Ovary (tissue), 9 donors: ENCODE measurements around the gene ESPN. TPM values are rescaled to one million over a fixed set of nuclear protein-coding genes. Genes with fewer than 3 reads are reported as not detected.

ENCODE experiments used
- DNase-seq, 5 donors: peaks; one replicate each; pipeline ENCODE4 v3.0.0-alpha.2; 2019 to 2020
- H3K27ac ChIP-seq, 2 donors: fragments of 200-600 bp; one replicate each; pipeline versions ENCODE4 v1.5.1 to v1.8.0; 2019 to 2022
- H3K27me3 ChIP-seq: fragments of 200-600 bp; one replicate; pipeline ENCODE4 v1.8.0; 2022
- H3K36me3 ChIP-seq: fragments of 200-600 bp; sonication (generic); one replicate; pipeline ENCODE4 v1.5.1; 2019
- H3K4me1 ChIP-seq: one replicate; pipeline ENCODE4 v1.8.1; 2013; ENCODE audit warnings: mild to moderate bottlenecking, moderate library complexity; ENCODE audit not compliant: insufficient read depth
- H3K4me3 ChIP-seq: fragments of 200-600 bp; sonication (generic); one replicate; pipeline ENCODE4 v1.5.1; 2017
- H3K9me3 ChIP-seq, 2 donors: fragments of 200-600 bp in 1 of 2; sonication (generic) in 1 of 2; one replicate each; pipeline versions ENCODE4 v1.5.1 to v1.8.1; 2013 to 2019; ENCODE audit warnings: mild to moderate bottlenecking in 1 of 2, moderate library complexity in 1 of 2
- EP300 ChIP-seq: sonication (generic); formaldehyde crosslinking; IDR thresholded peaks from one replicate; pipeline ENCODE4 v1.6.1; 2017; ENCODE audit warnings: antibody characterized with exemption
- POLR2A ChIP-seq: fragments of 450-650 bp; IDR thresholded peaks from one replicate; pipeline ENCODE4 v1.6.1; 2017; ENCODE audit warnings: antibody characterized with exemption, mild to moderate bottlenecking, moderate library complexity
- WGBS, 3 donors: extraction: QIAGEN DNeasy Blood & Tissue Kit in 1 of 3; methylation state at CpG; one replicate each; pipeline versions ENCODE4 v1.1.5 to v1.1.7; 2013 to 2017; 5-methylcytosine and 5-hydroxymethylcytosine counted together
- intact Hi-C, 4 donors: fragments of 100-400 bp; cut with DNase I; formaldehyde crosslinking; loops; one replicate each; pipeline versions ENCODE4 v1.11.0 to v1.15.1; 2022 to 2023
- polyA plus RNA-seq, 2 donors: library from polyadenylated mRNA; stranded (reverse); fragments of 200-250 nt in 1 of 2; fragments of 350-450 nt in 1 of 2; fragmentation: Illumina TruSeq in 1 of 2; extraction: RNeasy Lipid Tissue Mini Kit (QIAGEN cat#74804) in 1 of 2; gene quantifications; one replicate each; pipeline ENCODE4 v1.2.3, GENCODE V29; 2013 to 2014
- total RNA-seq, 7 donors: library from RNA; depleted of rRNA in 2 of 7; stranded (reverse); fragments of >200 nt in 2 of 7; fragmentation: NEBNext Ultra II Directional in 3 of 7; extraction: Animal tissue kit (Norgen Biotek cat#: 25700) in 3 of 7; gene quantifications; one replicate each; pipeline versions ENCODE4 v1.1.0 to v1.2.4, GENCODE V29; 2016 to 2023
- TF ChIP-seq, protein P1 (sequence below), 3 donors: fragments of 450-650 bp in 2 of 3; fragments of 200-600 bp in 1 of 3; IDR thresholded peaks; one replicate each; pipeline versions ENCODE4 v1.5.1 to v1.8.0; 2016 to 2022; ENCODE audit warnings: antibody characterized with exemption in 3 of 3, mild to moderate bottlenecking in 1 of 3
- donor health status: DM: no; HTN: no; CAD: no; lungs with moderate emphysema.
- donor health status: DM: no; HTN: no; CAD: no.
- donor health status: Bipolar disorder and iron deficiency.
- donor health status: DM: yes; HTN: yes; CAD: no.
- donor health status: DM: no; HTN: no; CAD: no.
- donor health status: DM: yes; HTN: yes; CAD: no.

Gene ESPN
- total and polyA plus RNA-seq, 9 donors = 0.11 to 46.2 (median 1.5) TPM; not detected in 1

DNA sequence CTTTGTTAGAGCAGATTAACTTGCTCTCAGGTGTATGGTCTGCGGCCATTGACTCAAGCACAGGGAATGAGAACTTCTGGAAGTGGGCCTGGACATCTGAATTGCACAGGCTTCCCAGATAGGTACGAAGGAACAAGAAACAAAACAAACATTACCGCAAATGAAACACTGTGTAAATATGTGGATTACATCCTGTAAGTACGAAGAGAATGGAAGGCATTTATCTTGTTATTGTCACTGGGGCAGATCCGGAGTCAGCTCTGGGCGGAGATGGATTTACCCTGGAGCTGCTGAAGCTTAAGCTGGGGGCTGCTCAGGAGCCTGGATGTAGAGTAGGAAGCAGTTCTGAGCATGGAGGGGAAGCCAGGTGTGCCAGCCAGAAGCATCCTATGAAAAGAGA, 11.7 kb upstream of the ESPN start:
- Histone ChIP-seq H3K27me3 (no peaks in the 10 kb centered on the region), H3K4me1 (no peaks in the 10 kb centered on the region), H3K4me3 (no peak overlapping the region), H3K9me3 (no peaks in the 10 kb centered on the region), H3K36me3 (no peaks in the 10 kb centered on the region), H3K27ac (no peak overlapping the region)
- WGBS, 3 donors = 55 to 65% (median 58%) methylated on average over 6 of the region's 6 CpGs
- no peak for DNase-seq
- TF ChIP-seq EP300 = no peak
- TF ChIP-seq POLR2A = no peak
- TF ChIP-seq, protein P1, sequence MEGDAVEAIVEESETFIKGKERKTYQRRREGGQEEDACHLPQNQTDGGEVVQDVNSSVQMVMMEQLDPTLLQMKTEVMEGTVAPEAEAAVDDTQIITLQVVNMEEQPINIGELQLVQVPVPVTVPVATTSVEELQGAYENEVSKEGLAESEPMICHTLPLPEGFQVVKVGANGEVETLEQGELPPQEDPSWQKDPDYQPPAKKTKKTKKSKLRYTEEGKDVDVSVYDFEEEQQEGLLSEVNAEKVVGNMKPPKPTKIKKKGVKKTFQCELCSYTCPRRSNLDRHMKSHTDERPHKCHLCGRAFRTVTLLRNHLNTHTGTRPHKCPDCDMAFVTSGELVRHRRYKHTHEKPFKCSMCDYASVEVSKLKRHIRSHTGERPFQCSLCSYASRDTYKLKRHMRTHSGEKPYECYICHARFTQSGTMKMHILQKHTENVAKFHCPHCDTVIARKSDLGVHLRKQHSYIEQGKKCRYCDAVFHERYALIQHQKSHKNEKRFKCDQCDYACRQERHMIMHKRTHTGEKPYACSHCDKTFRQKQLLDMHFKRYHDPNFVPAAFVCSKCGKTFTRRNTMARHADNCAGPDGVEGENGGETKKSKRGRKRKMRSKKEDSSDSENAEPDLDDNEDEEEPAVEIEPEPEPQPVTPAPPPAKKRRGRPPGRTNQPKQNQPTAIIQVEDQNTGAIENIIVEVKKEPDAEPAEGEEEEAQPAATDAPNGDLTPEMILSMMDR (IDR thresholded peaks at IDR 0.05) = no peak
- intact Hi-C loops = loop anchor here in 1 of 4 donors (10.0 kb wide), 1 partner anchor 48 kb away; no protein-coding TSS in a partner anchor

DNA sequence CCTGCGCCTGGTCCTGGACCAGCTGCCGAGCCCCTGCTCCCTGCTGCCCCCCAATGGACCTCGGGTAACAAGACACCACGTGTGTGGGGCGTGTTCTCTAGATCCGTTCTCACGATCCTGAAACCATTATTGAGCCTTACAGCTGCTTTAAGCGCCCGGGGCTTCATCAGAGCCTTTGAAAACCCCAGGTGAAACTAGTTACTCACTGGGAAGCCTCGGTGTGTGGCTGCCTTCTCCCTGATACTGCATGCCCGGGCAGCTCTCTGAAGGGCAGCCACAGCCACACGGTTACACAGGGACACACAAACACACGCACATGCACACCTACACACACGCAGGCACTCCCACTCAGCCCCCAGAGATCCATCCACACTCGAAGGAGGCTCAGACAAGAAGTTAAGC, 10.1 kb upstream of the ESPN start:
- TF ChIP-seq, protein P1 (IDR thresholded peaks at IDR 0.05) = no peak
- TF ChIP-seq POLR2A (no peak), EP300 (no peak)
- intact Hi-C loops = loop anchor here in 1 of 4 donors (10.0 kb wide), 1 partner anchor 50 kb away; no protein-coding TSS in a partner anchor
- H3K9me3 ChIP-seq = no peaks in the 10 kb centered on the region
- no peaks in the 10 kb centered on the region for H3K27me3 ChIP-seq
- no peak for DNase-seq
- no peak overlapping the region for H3K27ac ChIP-seq
- H3K36me3 ChIP-seq = no peaks in the 10 kb centered on the region
- no peaks in the 10 kb centered on the region for H3K4me1 ChIP-seq
- WGBS, 3 donors = 2 to 4% (median 3%) methylated on average over 15 of the region's 15 CpGs
- no peak overlapping the region for H3K4me3 ChIP-seq

- WGBS, 3 donors = 47 to 52% (median 50%) methylated on average over 17 of the region's 17 CpGs
- no peak overlapping the region for H3K4me3 ChIP-seq
- DNase-seq = no peak
- intact Hi-C loops = loop anchor here in 1 of 4 donors (10.0 kb wide), 1 partner anchor 50 kb away; no protein-coding TSS in a partner anchor
- H3K9me3 ChIP-seq = no peaks in the 10 kb centered on the region
- no peak overlapping the region for H3K27ac ChIP-seq
- H3K4me1 ChIP-seq = no peaks in the 10 kb centered on the region
- no peaks in the 10 kb centered on the region for H3K36me3 ChIP-seq
- TF ChIP-seq, protein P1 (IDR thresholded peaks at IDR 0.05) = no peak
- no peak for TF ChIP-seq POLR2A
- TF ChIP-seq EP300 = no peak
- no peaks in the 10 kb centered on the region for H3K27me3 ChIP-seq
Measured at GRCh38 chr1:6414881-6415626, 9.5 kb upstream of the ESPN start.

DNA sequence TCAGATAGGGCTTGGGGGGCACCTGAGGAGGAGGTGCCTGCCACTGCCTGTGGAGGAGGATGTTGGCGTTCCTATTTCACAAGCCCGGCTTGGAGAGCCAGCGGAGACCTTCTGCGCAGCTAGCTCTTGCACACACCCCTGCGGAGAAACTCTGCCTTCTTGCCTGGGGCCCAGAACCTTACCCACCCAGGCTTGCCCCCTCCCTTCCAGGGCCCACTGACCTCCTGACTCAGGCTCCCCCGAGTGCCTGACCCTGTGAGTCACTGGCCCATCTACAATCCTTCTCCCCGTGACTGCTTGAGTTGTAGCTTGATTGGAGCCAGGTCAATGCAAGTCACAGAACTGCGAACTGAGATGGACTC, 8.3 kb upstream of the ESPN start:
- H3K27ac ChIP-seq = no peak overlapping the region
- no peak for DNase-seq
- no peaks in the 10 kb centered on the region for H3K9me3 ChIP-seq
- no peak for TF ChIP-seq POLR2A
- TF ChIP-seq, protein P1 (IDR thresholded peaks at IDR 0.05) = no peak
- no peak overlapping the region for H3K4me3 ChIP-seq
- no peaks in the 10 kb centered on the region for H3K36me3 ChIP-seq
- peaks cover 3% of the 10 kb centered on the region for H3K27me3 ChIP-seq
- 61 to 68% (median 68%) methylated on average over 8 of the region's 8 CpGs for WGBS, 3 donors
- intact Hi-C loops = loop anchor here in 1 of 4 donors (10.0 kb wide), 1 partner anchor 51 kb away; no protein-coding TSS in a partner anchor
- no peaks in the 10 kb centered on the region for H3K4me1 ChIP-seq
